AG04449 (cell line): ENCODE data around the gene DCST2.

Experiments
- CTCF ChIA-PET: fragments of 350-600 bp; formaldehyde crosslinking; extraction: SDS; loops from one replicate; lab custom pipeline; 2021; ENCODE audit warnings: antibody characterized with exemption; lab: Yijun Ruan, JAX
- POLR2A ChIA-PET: fragments of 400-600, 350-600 bp; formaldehyde crosslinking; extraction: SDS; loops from one replicate; lab custom pipeline; 2020; ENCODE audit warnings: antibody characterized with exemption, inconsistent platforms; lab: Yijun Ruan, JAX
- DNase-seq: peaks from one replicate; pipeline ENCODE4 v3.0.0-alpha.2; 2010; ENCODE audit warnings: low read depth, low spot score
- H3K4me3 ChIP-seq: 2 replicates; pipeline ENCODE4 v1.5.1; 2011; ENCODE audit warnings: low read depth, mild to moderate bottlenecking, control low read depth, low read length
- CTCF ChIP-seq: IDR thresholded peaks from one replicate; pipeline ENCODE4 v1.5.1; 2011; ENCODE audit warnings: mild to moderate bottlenecking, moderate library complexity, low read length, control low read depth, inconsistent platforms; ENCODE audit not compliant: insufficient read depth; ENCODE audit errors: missing control alignments

DCST2 gene

GRCh38 chr1:155070721-155071569, 37.4 kb upstream of the DCST2 start:
- CTCF ChIA-PET: interaction anchor here (0.7 to 10.6 kb wide), 12 partner anchors 10 to 98 kb away, joined by 3 to 122 read pairs (median 6); partner anchors contain the start of gene EFNA4
- POLR2A ChIA-PET: no interaction called here
- peak; percentile 46 for TF ChIP-seq CTCF
- no peak for DNase-seq
- peak overlapping the region; percentile 44 for H3K4me3 ChIP-seq

GRCh38 chr1:155070158-155070621, 36.6 kb upstream of the DCST2 start:
- no peak for DNase-seq
- H3K4me3 ChIP-seq: no peak overlapping the region
- POLR2A ChIA-PET: interaction anchor here (0.6 kb wide), 1 partner anchor 12 kb away, joined by 3 read pairs; no protein-coding TSS in a partner anchor
- no peak for TF ChIP-seq CTCF
- CTCF ChIA-PET: interaction anchor here (0.7 to 10.6 kb wide), 11 partner anchors 10 to 99 kb away, joined by 3 to 122 read pairs (median 6); partner anchors contain the start of gene EFNA4

GRCh38 chr1:155069551-155070157, 36.1 kb upstream of the DCST2 start:
- DNase-seq: no peak
- ChIA-PET CTCF (interaction anchor here (1.3 to 10.6 kb wide), 7 partner anchors 10 to 97 kb away, joined by 4 to 122 read pairs (median 7); partner anchors contain the start of gene EFNA4), POLR2A (interaction anchor here (0.6 kb wide), 1 partner anchor 11 kb away, joined by 3 read pairs; no protein-coding TSS in a partner anchor)
- no peak overlapping the region for H3K4me3 ChIP-seq
- no peak for TF ChIP-seq CTCF

GRCh38 chr1:155068599-155068998, 35.0 kb upstream of the DCST2 start:
- CTCF ChIA-PET: interaction anchor here (3.7 to 17.3 kb wide), 3 partner anchors 16 to 23 kb away, joined by 12 to 433 read pairs (median 212); partner anchors contain the start of gene ADAM15
- no peak overlapping the region for H3K4me3 ChIP-seq
- DNase-seq: no peak
- POLR2A ChIA-PET: no interaction called here
- TF ChIP-seq CTCF: no peak

- no peak overlapping the region for H3K4me3 ChIP-seq
- POLR2A ChIA-PET: no interaction called here
- no peak for DNase-seq
- CTCF ChIA-PET: interaction anchor here (1.4 to 17.3 kb wide), 3 partner anchors 8 to 21 kb away, joined by 6 to 433 read pairs (median 212); partner anchors contain the start of gene ADAM15
- TF ChIP-seq CTCF: no peak
Measured at GRCh38 chr1:155066777-155067176, 33.2 kb upstream of the DCST2 start.
